OCI-LY7 (cell line): ENCODE data around the gene HARBI1. TPM values are rescaled to one million over a fixed set of nuclear protein-coding genes. Genes with fewer than 3 reads are reported as not detected.

Source experiments
- BruUV-seq: library from RNA; stranded (reverse); fragments of 400-500 nt; replicated peaks from 2 replicates; lab custom pipeline; 2021; lab: Mats Ljungman, UMichigan
- CTCF ChIA-PET: fragments of 300-600 bp; sonication (Branson Sonifier 250); formaldehyde crosslinking; loops from one replicate; lab custom pipeline; 2022; ENCODE audit warnings: antibody characterized with exemption; ENCODE audit not compliant: unreplicated experiment; lab: Charles Lee
- POLR2A ChIA-PET: fragments of 300-600 bp; sonication (Branson Sonifier 250); formaldehyde crosslinking; loops from one replicate; lab custom pipeline; 2022; ENCODE audit warnings: antibody characterized with exemption; lab: Charles Lee
- DNase-seq: peaks from one replicate; pipeline ENCODE4 v3.0.0-alpha.2; 2015; ENCODE audit warnings: low spot score
- H2AFZ ChIP-seq: fragments of 200-600 bp; sonication (generic), shearing (Covaris generic); 2 replicates; pipeline ENCODE4 v1.6.1; 2014; ENCODE audit warnings: mild to moderate bottlenecking, antibody characterized with exemption, low read length, moderate library complexity
- H3K27ac ChIP-seq: fragments of 200-600 bp; sonication (generic); 2 replicates; pipeline ENCODE4 v1.5.1; 2014; ENCODE audit warnings: mixed run types, low read depth, mild to moderate bottlenecking, moderate library complexity, low read length, inconsistent platforms; ENCODE audit not compliant: poor library complexity, severe bottlenecking
- H3K36me3 ChIP-seq: fragments of 200-600 bp; sonication (generic); 2 replicates; pipeline ENCODE4 v1.6.1; 2014; ENCODE audit warnings: mild to moderate bottlenecking, antibody characterized with exemption, low read length, moderate library complexity, mixed read lengths; ENCODE audit not compliant: insufficient read depth
- H3K4me1 ChIP-seq: fragments of 200-600 bp; sonication (generic); 2 replicates; pipeline ENCODE4 v1.5.1; 2014; ENCODE audit warnings: mild to moderate bottlenecking, low read length; ENCODE audit not compliant: insufficient read depth, poor library complexity, severe bottlenecking
- H3K4me2 ChIP-seq: fragments of 200-600 bp; sonication (generic); 2 replicates; pipeline ENCODE4 v1.6.1; 2014; ENCODE audit warnings: mild to moderate bottlenecking, low read length
- H3K4me3 ChIP-seq: fragments of 200-600 bp; sonication (generic); 2 replicates; pipeline ENCODE4 v1.5.1; 2014; ENCODE audit warnings: mild to moderate bottlenecking, low read depth, low read length; ENCODE audit not compliant: poor library complexity, severe bottlenecking
- H3K79me2 ChIP-seq: fragments of 200-600 bp; sonication (generic); 2 replicates; pipeline ENCODE4 v1.6.1; 2016; ENCODE audit warnings: low read depth, mild to moderate bottlenecking, low read length, moderate library complexity, mixed read lengths; ENCODE audit not compliant: insufficient read depth
- H3K9me2 ChIP-seq: fragments of 200-600 bp; sonication (generic); 2 replicates; pipeline ENCODE4 v1.6.1; 2016; ENCODE audit warnings: mild to moderate bottlenecking, low read length, mixed read lengths; ENCODE audit not compliant: insufficient read depth
- H3K9me3 ChIP-seq: fragments of 200-600 bp; sonication (generic); 2 replicates; pipeline ENCODE4 v1.6.1; 2014; ENCODE audit warnings: mild to moderate bottlenecking, mixed run types, low read length, mixed read lengths
- H4K20me1 ChIP-seq: fragments of 200-600 bp; sonication (generic); 2 replicates; pipeline ENCODE4 v1.6.1; 2014; ENCODE audit warnings: mild to moderate bottlenecking, antibody characterized with exemption, low read length, moderate library complexity, mixed read lengths; ENCODE audit not compliant: insufficient read depth
- EZH2phosphoT487 ChIP-seq: fragments of 200-600 bp; sonication (generic); IDR thresholded peaks from 2 replicates; pipeline ENCODE4 v1.6.1; 2018; ENCODE audit warnings: low read depth, borderline replicate concordance, mild to moderate bottlenecking, mixed run types, antibody characterized with exemption, low read length, moderate library complexity, mixed read lengths
- intact Hi-C: fragments of 100-400 bp; cut with micrococcal nuclease; formaldehyde crosslinking; loops from one replicate; pipeline ENCODE4 v1.10.0; 2022; ENCODE audit not compliant: unreplicated experiment
- total RNA-seq, 2 experiments: library from RNA; depleted of rRNA in 1 of 2; stranded (reverse); fragments of >200 nt in 1 of 2; shearing (Covaris generic) in 1 of 2; gene quantifications; 2 replicates each; pipeline ENCODE4 v1.2.3, GENCODE V29; 2014 to 2022
- TF ChIP-seq, protein P1 (sequence below): fragments of 200-600 bp; sonication (generic); conservative IDR thresholded peaks from 2 replicates; pipeline ENCODE4 v1.5.1; 2014; ENCODE audit warnings: mild to moderate bottlenecking, antibody characterized with exemption, low read length, moderate library complexity, mixed read lengths

Gene HARBI1
- total RNA-seq, 2 experiments from 2014 or later: 4.8 to 8.4 TPM

DNA sequence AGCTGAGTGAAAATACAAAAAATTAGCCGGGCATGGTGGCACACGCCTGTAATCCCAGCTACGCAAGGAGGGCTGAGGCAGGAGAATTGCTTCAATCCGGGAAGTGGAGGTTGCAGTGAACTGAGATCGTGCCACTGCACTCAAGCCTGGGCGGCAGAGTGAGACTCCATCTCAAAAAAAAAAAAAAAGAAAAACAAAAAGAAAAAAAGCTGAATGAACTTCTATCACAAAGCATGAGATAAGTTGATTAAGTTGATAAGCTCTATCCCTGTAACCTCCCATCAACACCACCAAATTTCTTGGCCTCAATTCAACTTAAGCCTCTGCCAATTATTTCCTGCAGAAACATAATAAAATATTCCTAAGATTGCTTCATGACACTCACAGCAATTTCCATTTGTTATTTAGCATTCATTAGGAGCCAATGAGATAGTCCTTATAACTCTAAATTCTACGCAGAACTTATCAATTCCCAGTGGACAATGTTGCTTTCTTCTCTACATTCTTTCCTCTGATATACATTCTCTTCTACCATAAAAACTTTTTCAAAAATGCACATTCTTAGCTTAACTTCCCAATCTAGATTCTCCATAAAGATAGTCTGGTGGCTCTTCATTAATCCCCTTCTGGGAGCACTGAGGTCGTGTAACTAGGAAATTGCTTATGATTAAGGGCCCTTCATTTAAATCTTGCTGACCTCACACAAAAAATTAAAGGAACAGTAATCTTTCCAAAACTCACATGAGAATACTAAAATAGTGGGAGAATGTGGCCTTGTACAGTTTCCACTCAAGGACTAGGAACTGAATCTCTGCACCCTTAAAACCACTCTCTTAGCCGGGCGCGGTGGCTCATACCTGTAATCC, 26.1 kb downstream of the HARBI1 start:
- Histone ChIP-seq H3K9me2 (no peaks in the 10 kb centered on the region), H3K4me3 (no peak overlapping the region), H3K79me2 (peaks cover 76% of the 10 kb centered on the region), H4K20me1 (peaks cover 13% of the 10 kb centered on the region; the same call in 1 of the 2 replicates), H3K4me2 (peak overlapping the region; percentile 23; the same call in 1 of the 2 replicates), H3K9me3 (no peaks in the 10 kb centered on the region), H3K36me3 (peaks cover 22% of the 10 kb centered on the region), H3K27ac (no peak overlapping the region), H3K4me1 (peaks cover 22% of the 10 kb centered on the region), H2AFZ (no peak overlapping the region)
- ChIA-PET POLR2A (interaction anchor here (0.7 to 1.4 kb wide), 3 partner anchors 11 to 1729 kb away, joined by 3 to 7 read pairs (median 4); no protein-coding TSS in a partner anchor), CTCF (interaction anchor here (0.6 kb wide), 1 partner anchor 335 kb away, joined by 3 read pairs; no protein-coding TSS in a partner anchor)
- no peak for DNase-seq
- no peak for TF ChIP-seq EZH2phosphoT487
- TF ChIP-seq, protein P1, sequence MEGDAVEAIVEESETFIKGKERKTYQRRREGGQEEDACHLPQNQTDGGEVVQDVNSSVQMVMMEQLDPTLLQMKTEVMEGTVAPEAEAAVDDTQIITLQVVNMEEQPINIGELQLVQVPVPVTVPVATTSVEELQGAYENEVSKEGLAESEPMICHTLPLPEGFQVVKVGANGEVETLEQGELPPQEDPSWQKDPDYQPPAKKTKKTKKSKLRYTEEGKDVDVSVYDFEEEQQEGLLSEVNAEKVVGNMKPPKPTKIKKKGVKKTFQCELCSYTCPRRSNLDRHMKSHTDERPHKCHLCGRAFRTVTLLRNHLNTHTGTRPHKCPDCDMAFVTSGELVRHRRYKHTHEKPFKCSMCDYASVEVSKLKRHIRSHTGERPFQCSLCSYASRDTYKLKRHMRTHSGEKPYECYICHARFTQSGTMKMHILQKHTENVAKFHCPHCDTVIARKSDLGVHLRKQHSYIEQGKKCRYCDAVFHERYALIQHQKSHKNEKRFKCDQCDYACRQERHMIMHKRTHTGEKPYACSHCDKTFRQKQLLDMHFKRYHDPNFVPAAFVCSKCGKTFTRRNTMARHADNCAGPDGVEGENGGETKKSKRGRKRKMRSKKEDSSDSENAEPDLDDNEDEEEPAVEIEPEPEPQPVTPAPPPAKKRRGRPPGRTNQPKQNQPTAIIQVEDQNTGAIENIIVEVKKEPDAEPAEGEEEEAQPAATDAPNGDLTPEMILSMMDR: no peak
- BruUV-seq: TSS peak; percentile 62
- intact Hi-C loops: no loop called here

DNA sequence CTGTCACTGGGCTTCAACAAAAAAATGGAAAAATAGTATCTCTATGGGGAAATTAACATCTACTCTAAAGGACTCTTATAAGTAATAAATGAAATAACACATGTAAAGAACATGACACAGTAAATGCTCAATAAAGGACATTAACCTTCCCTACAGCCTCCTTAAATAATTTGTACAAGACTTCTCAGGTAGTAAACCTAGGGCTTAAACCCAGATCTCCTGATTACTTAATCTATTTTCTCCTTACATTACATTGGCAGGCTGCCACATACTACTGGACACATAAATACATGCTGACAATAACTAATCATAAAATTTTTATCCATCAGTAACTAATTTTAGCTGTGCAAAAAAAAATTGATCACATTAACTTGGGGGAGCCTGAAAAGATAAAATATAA, 28.1 kb downstream of the HARBI1 start:
- peaks cover 13% of the 10 kb centered on the region; the same call in 1 of the 2 replicates for H4K20me1 ChIP-seq
- H2AFZ ChIP-seq: no peak overlapping the region
- BruUV-seq: no TSS peak
- H3K27ac ChIP-seq: no peak overlapping the region
- H3K9me3 ChIP-seq: no peaks in the 10 kb centered on the region
- CTCF ChIA-PET: no interaction called here
- POLR2A ChIA-PET: interaction anchor here (0.6 to 1.9 kb wide), 2 partner anchors 18 to 715 kb away, joined by 3 to 4 read pairs; no protein-coding TSS in a partner anchor
- TF ChIP-seq EZH2phosphoT487: no peak
- TF ChIP-seq, protein P1: no peak
- H3K79me2 ChIP-seq: peaks cover 79% of the 10 kb centered on the region
- intact Hi-C loops: no loop called here
- H3K9me2 ChIP-seq: no peaks in the 10 kb centered on the region
- H3K4me3 ChIP-seq: no peak overlapping the region
- peaks cover 22% of the 10 kb centered on the region for H3K36me3 ChIP-seq
- no peak overlapping the region for H3K4me2 ChIP-seq
- H3K4me1 ChIP-seq: peaks cover 15% of the 10 kb centered on the region
- no peak for DNase-seq
